Activated CD4-positive, alpha-beta T cell treated with anti-CD3 and anti-CD28 coated beads, Interleukin-2, Interleukin-4, amounts not matched to agents 100 ng/mL and 50 ng/mL, durations not matched to agents 16 hours and 8 hours (primary cell): ENCODE measurements around the gene HCN2.
A peak's percentile ranks its signal among the peaks of the same experiment; 100 is the strongest.
"Not testable (repeated sequence)": the region's sequence is repeated elsewhere in the genome, so short reads cannot be mapped to it uniquely, and the experiment has no call there.

Experiments
- DNase-seq: peaks from one replicate; pipeline ENCODE4 v3.0.0-alpha.2; 2020; ENCODE audit warnings: low spot score

Gene HCN2

DNA sequence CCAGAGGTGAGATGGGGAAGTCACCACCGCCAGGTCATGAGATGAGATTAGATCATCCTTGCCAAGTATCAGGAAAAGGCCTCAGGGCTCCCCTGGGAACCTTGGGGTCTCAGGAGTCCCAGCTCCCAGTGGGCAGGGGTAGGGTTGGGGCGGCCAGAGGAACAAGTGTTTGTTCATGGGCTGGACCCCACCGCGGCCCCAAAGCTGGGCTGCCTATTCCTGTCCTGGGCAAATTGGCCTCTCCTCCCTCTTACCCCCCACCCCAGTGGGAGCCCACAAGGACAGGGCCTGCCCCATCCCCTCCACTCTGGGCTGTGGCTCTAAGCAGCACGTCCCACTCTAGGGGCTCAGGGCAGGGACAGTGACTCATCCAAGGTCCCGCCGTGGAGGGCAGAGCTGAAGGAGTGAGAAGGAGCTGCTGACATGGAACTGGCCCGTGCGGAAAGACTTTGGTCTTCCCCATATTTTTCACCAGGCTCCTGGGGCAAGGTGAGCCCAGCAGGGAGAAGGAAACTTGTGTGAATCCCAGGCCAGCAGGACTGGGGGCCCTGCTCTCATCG lies 4.0 kb upstream of the HCN2 start:
- no peak for DNase-seq

DNA sequence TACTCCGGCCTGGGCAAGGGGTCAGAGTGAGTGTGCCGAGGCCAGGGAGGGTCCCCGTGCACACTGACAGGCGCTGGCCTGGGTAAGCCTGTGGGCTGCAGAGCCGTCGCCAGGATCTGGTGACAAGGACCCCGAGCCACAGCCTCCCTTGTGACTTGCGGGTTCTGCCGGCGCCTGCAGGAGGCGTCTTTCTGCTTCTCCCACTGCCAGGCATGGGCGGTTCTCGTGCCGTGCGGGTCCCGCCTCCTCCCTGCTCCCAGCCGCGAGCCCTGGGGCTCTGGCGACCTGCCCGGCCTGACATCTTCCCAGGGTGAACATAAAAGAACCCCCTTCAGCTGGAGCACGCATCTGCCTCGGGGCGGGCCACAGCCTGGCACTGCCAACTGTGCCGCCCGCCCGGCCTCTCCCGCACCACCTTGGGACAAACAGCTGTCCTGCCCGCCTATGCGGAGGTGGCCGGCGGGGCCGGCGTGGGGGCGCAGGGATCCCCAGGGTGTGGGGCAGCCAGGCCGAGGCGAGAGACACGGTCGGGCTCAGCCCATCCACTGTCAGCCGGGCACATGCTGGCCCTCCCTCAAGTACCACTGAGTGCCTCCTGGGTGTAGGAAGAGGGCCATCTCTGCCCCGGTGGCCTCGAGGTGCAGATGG lies 1.5 kb upstream of the HCN2 start:
- DNase-seq = peak; percentile 69

DNA sequence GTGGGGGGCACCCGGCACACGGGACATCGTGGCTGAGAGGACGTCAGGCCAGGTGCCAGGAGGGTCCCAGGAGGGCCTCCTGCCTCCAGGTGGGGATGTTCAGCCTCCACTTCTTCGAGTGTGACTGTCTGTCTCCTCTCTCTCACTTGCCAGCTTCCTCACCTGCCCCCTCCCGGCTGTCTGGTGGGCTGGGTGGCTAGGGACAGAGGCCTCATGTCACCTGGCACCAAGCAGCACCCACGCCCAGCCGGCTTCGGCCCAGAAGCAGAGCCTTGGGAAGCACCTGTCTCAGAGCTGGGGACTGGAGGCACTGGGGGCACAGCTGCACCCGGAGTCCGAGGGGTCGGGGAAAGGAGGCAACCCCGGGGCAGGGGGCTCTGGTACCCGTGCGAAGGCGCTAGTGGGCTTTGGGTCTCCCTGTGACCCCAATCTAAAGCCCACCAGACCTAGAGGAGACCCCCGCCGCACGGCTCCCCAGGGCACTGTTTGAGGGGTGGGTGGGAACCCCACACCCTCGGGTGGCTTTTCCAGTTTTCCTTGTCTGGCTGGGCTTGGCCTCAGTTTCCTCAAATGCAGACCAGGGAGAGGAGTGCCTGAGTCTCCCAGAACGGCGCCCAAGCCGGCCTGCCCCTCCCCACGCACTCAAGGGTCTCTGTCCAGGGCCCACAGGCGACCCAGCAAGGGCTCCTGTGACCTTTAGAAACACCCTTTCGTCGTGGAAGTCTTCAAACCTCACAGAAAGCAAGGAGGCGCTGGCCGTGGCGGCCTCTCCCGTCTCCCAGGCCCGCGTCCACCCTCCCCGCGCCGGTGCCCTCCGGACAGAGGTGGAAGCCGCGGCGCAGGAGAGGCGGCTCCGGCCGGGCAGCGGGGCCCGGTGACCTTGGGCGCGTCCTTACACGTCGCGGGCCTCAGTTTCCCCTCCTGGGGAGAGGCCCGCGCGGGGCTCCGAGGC lies 664 bp upstream of the HCN2 start:
- DNase-seq = no peak

DNA sequence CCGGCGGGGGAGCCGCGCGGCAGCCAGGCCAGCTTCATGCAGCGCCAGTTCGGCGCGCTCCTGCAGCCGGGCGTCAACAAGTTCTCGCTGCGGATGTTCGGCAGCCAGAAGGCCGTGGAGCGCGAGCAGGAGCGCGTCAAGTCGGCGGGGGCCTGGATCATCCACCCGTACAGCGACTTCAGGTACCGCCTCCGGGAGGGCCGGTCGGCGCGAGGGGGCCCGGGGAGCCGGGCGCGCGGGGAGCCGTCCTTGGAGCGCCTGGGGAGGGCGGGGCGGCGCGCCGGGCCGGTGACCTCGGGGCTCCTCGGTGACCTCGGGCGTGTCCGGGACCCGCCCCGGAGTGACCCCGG lies 690 bp downstream of the HCN2 start:
- no peak for DNase-seq

DNA sequence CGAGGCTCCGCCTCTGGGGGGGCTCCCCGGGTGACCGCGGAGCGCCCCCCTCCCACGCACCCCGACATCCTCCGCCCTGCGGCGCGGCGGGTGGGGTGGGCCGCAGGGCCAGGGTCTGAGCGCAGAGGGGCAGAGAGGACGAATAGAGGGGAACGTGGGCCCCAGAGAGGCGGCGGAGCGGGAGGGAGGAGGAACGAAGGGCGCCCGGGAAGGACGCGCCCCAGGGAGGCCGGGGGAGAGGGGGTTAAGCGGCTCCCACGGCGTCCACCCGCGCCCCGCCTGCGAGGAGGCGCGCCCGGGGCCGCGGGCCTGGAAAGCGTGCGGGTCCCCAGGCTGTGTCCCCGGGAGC lies 1.0 kb downstream of the HCN2 start:
- DNase-seq = no peak

DNA sequence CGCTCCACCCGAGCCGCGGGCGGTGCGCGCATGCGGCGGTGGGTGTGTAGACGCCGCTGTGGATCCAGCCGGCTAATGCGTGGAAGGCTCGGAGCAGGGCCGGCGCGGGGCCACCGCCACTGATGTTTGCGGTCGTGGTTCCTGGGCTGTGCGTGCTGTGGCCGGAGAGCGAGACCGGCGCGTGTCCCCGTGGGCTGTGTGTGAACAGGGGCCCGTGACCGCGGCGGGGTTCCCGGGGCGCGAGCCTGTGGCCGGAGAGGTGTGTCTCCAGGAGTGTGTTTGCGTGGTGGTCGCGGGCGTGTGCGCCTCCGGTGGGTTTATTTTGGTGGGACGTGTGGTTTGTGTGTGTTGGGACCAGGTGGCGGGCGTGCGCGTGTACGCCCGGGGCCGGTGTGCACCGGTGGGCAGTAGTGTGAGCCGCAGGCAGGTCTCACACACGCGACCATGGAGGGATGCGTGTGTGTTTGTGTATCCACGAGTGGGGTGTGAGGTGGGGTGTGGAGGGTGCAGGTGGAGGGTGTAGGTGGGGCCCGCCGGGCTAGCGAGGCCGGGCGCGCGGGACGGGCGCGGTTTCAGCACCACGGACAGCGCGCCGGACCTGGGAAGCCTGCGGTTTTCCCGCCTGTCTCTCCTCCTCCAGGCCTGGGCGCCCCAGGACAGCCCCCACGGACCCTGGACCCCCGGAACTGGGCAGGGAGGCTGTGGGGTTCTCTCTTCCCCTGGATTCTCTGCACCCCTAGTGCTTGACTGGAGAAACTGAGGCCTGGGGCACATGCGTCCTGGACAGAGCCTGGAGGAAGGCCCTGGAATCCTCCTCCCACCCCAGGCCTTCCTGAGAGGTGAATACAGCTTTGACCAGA lies 1.6 kb downstream of the HCN2 start:
- no peak for DNase-seq

DNA sequence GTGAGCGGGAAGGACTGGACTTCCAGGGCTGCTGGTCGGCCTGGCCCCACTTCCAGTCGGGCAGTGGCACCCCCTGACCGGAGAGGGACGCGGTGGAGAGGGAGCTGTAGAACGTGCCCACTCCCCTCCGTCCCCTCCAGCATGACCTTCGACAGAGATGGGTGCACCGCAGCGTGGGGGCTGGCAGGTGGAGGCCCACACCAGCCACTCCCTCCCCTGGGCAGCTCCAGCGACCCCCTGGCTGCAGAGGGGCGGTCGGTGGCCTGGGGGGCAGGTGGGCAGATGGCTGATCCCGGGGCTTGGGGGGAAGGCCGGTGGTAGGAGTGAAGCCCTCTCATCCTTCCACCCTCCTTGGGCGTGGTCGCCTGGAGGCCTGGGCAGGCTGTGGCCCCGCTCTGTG lies 2.4 kb downstream of the HCN2 start:
- DNase-seq = no peak

DNA sequence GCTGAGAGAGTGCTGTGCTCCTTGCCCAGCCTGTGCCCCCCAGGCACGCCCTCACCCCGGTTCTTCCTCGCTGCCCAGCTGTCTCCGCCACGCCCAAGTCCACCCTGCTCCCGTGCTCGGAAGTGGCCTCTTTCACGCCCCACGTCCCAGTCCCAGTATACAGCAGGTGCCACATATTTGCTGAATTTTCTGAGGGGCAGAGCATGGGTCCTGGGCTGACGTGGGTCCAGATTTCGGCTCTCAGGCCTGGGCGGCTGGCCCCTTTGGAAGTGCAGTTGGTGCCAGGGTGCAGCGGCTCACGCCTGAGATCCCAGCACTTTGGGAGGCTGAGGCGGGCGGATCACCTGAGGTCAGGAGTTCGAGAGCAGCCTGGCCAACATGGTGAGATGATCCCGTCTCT lies 3.4 kb downstream of the HCN2 start:
- no peak for DNase-seq

DNA sequence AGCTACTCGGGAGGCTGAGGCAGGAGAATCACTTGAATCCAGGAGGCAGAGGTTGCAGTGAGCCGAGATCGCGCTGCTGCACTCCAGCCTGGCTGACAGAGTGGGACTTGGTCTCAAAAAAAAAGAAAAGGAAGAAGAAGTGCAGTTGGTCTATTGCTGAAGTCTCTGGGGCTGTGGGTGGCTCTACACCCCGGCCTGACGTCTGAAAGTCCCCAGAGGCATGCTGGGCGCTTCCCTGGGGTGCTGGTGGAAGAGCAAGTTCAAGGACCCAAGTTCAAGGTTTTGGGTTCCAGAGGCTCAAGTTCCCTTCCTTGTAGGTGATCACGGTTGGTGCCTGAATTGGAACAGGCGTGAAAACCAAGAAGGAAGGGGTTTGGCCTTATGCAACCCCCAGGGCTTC lies 3.8 kb downstream of the HCN2 start:
- no peak for DNase-seq

DNA sequence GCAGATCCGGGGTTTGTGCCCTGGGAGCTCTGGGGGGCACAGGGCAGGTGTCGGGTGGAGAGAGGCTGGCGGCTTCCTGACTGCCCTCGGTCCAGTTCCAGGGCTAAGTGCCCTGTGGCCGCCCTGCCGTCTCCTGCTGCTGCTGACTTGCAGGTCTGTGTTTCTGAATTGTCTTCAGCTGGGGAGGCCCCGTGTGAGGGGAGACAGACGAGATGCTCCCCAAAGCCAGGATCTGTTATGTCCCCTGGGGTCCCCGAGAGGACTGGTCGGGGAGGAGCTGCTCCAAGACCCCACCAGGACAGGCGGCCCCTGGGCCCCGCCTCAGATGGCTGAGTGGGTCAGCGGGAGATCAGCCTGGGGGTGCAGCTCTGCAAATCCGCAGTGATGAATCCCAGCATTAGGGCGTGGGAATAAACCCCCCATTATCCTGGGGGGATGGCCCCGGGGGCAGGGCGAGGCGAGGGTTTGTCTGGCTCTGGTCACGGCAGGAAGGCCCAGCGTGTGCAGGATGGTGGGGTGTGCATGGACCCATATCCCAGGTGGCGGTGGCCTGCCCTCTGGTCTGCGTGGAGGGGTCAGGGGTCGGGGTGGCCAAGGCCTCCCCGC lies 4.7 kb downstream of the HCN2 start:
- no peak for DNase-seq

DNA sequence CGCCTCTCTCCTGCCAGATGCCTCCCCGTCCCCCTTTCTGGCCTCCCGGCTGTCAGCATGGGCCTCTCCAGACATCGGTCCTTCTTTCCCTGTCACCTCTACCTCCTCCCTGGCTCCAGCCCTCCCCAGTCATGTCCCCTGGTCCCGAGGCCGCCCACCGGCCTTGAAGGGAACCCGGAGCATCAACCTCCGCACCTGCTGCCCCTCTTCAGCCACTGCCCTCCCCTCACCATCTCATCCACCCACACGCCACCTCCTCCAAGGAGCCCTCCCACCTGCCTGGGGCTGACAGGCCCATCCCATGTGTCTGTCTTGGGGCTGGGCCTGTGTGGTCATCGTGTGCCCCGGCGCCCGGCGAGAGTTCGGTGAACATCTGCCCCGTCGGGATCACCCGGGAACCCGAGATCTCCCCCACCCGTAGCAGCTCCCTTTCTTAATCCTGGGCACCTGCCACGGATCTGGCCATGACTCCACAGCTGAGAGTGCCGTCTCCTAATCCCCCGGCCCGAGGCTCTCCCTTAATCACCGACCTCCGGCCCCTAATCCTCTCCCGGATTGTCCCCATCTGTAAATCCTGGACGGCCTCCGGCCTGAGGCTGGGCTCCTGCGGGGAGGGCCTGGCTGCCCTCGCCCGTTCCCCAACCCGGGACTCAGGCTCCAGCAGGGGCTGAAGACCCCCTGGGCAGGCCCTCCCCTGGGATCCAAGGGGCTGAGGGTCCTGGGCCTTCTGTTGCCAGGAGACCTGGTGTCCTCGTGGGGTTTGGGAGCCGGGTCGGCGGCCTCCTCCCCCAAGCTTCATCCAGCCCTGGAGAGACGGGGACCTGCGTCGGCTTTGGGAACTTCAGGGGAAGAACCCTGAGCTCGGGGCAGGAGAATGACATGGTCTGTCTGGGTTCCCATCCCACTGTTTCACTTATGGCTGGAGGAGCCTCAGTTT lies 5.9 kb downstream of the HCN2 start:
- no peak for DNase-seq

DNA sequence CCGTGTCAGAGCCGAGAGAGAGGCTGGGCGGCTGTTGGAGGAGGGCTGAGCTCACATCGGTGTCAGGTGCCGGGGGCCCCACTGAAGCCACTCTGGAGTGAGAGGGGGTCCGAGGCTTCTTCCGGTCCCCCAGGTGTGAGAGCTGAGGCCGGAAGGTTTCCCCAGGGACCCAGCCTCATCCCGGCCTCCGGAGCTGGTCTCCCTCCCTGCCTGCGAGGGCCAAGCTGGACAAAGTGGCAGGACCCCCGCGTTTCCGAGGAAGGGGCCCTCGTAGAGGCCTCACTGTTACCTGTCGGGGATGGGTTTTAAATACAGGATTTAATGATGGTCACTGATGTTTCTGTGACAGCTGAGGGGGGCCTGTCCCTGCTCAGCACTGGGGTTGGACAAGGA lies 6.6 kb downstream of the HCN2 start:
- DNase-seq = no peak

DNA sequence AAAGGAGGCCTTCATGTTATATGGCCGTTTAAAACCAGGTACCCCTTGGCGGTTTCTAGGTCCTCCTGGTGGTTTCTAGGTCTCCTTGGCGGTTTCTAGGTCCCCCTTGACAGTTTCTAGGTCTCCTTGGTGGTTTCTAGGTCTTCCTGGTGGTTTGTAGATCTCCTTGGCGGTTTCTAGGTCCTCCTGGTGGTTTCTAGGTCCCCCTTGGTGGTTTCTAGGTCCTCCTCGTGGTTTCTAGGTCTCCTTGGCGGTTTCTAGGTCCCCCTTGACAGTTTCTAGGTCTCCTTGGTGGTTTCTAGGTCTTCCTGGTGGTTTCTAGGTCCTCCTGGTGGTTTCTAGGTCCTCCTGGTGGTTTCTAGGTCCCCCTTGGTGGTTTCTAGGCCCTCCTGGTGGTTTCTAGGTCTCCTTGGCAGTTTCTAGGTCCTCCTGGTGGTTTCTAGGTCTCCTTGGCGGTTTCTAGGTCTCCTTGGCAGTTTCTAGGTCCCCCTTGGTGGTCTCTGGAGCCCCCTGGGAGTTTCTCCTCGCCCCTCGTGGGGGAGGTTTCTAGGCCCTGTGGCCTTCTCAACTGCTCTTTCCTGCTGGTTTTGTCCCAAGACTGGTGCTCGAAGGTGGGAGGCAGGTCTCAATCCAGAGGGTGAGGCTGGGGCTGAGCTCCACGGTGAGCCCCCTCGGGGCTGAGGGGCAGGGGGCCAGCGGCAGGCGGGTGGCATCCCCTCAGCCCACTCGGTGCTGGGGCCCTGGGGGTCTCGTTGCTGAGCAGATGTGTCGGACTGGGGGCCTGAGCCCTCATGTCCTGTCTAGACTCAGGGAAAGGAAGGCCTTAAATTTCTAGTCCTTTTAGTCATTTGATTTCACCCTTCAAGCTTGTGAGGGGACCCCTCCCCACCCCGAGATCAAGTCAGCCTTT lies 8.0 kb downstream of the HCN2 start:
- DNase-seq = no peak

DNA sequence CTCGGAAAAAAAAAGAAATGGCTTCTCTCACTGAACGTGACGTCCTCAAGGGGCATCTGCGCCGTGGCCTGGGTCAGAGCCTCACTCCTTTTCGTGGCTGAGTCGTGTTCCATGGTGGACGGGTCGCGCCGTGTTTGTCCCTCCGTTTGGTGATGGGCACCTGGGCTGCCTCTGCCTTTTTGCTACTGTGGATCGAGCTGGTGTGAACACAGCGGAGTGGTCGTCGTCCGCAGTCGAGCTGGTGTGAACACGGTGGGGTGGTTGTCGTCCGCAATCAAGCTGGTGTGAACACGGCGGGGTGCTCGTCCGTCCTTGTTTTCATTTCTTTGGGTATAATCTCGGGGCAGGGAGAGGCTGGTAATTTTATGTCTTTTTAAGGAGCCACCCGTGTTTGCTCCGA lies 11.6 kb downstream of the HCN2 start:
- DNase-seq = no peak

DNA sequence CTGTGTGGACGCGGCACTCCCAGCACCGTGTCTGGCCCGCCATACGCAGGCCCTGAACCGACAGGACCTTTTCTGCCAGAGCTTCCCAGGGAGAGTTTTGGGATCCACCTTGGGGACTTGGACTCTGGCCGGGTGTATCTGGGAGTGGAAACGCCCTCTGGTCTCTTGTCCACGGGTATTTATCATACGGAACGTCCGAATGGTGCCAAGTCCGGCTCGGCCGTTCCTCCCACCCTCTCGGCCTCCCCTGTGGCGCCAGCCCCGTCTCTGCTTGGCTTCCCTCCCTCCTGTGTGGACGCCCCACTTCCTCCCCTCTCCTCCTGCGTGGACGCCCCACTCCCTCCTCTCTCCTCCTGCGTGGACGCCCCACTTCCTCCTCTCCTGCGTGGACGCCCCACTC lies 12.1 kb downstream of the HCN2 start:
- no peak for DNase-seq

DNA sequence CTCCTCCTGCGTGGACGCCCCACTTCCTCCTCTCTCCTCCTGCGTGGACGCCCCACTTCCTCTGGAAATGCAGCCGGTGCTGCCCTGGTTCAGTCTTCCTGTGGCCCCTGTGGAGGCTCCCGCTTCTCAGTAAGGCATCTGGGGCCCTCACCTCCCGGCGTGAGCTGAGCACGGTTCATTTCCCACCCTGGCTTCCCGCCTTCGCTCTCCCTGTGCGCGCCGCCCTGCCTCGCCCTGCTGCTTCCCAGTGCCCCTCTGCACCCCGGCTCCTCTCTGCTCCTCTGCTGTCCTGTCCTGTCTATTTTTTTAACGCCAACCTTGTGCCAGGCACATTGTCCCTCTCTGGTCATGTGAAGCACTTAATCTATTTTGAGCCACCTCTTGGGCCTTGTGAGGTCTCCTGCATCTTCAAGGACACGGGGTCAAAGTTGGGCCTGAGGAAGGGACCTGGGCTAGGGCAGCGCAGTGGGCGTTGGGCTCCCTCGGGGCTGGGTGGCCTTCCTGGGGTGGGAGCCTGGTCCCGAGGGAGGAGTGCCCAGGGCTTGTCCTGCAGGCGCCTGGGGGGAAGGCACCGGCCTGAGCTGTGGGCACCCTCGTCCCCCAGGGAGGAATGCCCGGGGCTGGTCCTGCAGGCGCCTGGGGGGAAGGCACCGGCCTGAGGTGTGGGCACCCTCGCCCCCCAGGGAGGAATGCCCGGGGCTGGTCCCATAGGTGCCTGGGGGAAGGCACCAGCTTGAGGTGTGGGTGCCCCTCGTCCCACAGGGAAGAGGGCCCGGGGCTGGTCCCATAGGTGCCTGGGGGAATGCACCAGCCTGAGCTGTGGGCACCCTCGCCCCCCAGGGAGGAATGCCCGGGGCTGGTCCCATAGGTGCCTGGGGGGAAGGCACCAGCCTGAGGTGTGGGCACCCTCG lies 13.0 kb downstream of the HCN2 start:
- DNase-seq = no peak

DNA sequence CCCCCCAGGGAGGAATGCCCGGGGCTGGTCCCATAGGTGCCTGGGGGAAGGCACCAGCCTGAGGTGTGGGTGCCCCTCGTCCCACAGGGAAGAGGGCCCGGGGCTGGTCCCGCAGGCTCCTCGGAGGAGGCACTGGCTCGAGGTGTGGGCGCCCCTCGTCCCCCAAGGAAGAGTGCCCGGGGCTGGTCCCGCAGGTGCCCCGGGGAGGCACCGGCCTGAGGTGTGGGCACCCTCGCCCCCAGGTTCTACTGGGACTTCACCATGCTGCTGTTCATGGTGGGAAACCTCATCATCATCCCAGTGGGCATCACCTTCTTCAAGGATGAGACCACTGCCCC lies 13.6 kb downstream of the HCN2 start:
- DNase-seq = not testable (repeated sequence)

DNA sequence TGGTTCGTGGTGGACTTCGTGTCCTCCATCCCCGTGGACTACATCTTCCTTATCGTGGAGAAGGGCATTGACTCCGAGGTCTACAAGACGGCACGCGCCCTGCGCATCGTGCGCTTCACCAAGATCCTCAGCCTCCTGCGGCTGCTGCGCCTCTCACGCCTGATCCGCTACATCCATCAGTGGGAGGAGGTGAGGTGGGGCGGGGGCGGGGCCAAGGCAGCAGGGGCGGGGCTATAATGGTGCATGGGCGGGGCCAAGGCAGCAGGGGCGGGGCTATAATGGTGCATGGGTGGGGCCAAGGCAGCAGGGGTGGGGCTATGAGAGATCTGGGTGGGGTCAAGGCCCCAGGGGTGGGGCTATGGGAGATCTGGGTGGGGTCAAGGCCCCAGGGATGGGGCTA lies 14.1 kb downstream of the HCN2 start:
- not testable (repeated sequence) for DNase-seq

DNA sequence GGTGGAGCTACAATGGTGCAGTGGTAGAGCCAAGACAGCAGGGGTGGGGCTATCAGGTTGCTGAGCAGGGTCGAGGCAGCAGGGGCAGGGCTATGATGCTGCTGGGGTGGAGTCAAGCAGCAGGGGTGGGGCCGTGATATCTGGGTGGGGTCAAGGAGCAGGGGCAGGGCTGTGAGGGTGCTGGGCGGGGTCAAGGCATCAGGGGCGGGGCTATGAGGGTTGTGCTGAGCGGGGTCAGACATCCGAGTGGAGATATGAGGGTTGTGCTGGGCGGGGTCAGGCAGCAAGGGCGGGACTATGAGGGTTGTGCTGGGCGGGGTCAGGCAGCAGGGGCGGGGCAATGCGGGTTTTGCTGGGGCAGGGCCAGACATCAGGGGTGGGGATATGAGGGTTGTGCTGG lies 14.7 kb downstream of the HCN2 start:
- DNase-seq = peak; percentile 39
